GM21717 (cell line): ENCODE results near the gene PMP22.
"Not testable (repeated sequence)": the region's sequence is repeated elsewhere in the genome, so short reads cannot be mapped to it uniquely, and the experiment has no call there.

Experiments
- ATAC-seq: cut with Tn5 transposase; IDR thresholded peaks from one replicate; pipeline ENCODE4 v1.9.1; 2021; ENCODE audit warnings: mild to moderate bottlenecking, moderate library complexity; ENCODE audit not compliant: unreplicated experiment

Gene PMP22

GRCh38 chr17:15220785-15221184, 44.3 kb downstream of the PMP22 start:
- no peak for ATAC-seq

- ATAC-seq = no peak
These were observed 48.6 kb downstream of the PMP22 start for GRCh38 chr17:15216481-15216880.

GRCh38 chr17:15213381-15214087, 51.6 kb downstream of the PMP22 start:
- no peak for ATAC-seq

GRCh38 chr17:15210247-15210646, 54.9 kb downstream of the PMP22 start:
- ATAC-seq = no peak

- ATAC-seq = not testable (repeated sequence)
These were observed 62.1 kb downstream of the PMP22 start for GRCh38 chr17:15203062-15203461.

- not testable (repeated sequence) for ATAC-seq
These were observed 64.6 kb downstream of the PMP22 start for GRCh38 chr17:15200574-15200973.

- no peak for ATAC-seq
These were observed 67.9 kb downstream of the PMP22 start for GRCh38 chr17:15197229-15197628.

GRCh38 chr17:15194859-15195277, 70.3 kb downstream of the PMP22 start:
- no peak for ATAC-seq

- ATAC-seq = no peak
These were observed 79.5 kb downstream of the PMP22 start for GRCh38 chr17:15185625-15185991.

- no peak for ATAC-seq
These were observed 80.1 kb downstream of the PMP22 start for GRCh38 chr17:15184872-15185624.

- ATAC-seq = no peak
These were observed 83.3 kb downstream of the PMP22 start for GRCh38 chr17:15181816-15182215.

GRCh38 chr17:15181333-15181732, 83.8 kb downstream of the PMP22 start:
- ATAC-seq = no peak

- no peak for ATAC-seq
These were observed 85.0 kb downstream of the PMP22 start for GRCh38 chr17:15180121-15180561.
